Panc1 (cell line): ENCODE measurements around the gene ACTA2. TPM values are rescaled to one million over a fixed set of nuclear protein-coding genes. Genes with fewer than 3 reads are reported as not detected.

Experiments
- ATAC-seq: fragments of 200-7000 bp; cut with Tn5 transposase; 2 replicates; pipeline ENCODE4 v1.9.1; 2020; ENCODE audit warnings: mild to moderate bottlenecking, moderate library complexity
- BruUV-seq: library from RNA; stranded (reverse); fragments of 400-500 nt; replicated peaks from 2 replicates; lab custom pipeline; 2021; lab: Mats Ljungman, UMichigan
- CTCF ChIA-PET: fragments of 300-600 bp; sonication (Branson Sonifier 250); formaldehyde crosslinking; loops from one replicate; lab custom pipeline; 2022; ENCODE audit warnings: antibody characterized with exemption; lab: Charles Lee
- POLR2A ChIA-PET: fragments of 300-600 bp; sonication (Branson Sonifier 250); formaldehyde crosslinking; loops from one replicate; lab custom pipeline; 2022; ENCODE audit warnings: antibody characterized with exemption; lab: Charles Lee
- DNase-seq: peaks from one replicate; pipeline ENCODE4 v3.0.0-alpha.2; 2010; ENCODE audit warnings: low read depth, low spot score
- H3K27ac ChIP-seq: 2 replicates; pipeline ENCODE4 v1.5.1; 2011; ENCODE audit warnings: mild to moderate bottlenecking, low read length, inconsistent platforms
- H3K27me3 ChIP-seq: fragments of 200-500 bp; sonication (Bioruptor generic); 2 replicates; pipeline ENCODE4 v1.6.0; 2014; ENCODE audit warnings: low read length, inconsistent platforms; ENCODE audit not compliant: control insufficient read depth, insufficient read depth
- H3K36me3 ChIP-seq: fragments of 200-500 bp; sonication (Bioruptor generic); 2 replicates; pipeline ENCODE4 v1.5.1; 2014; ENCODE audit warnings: inconsistent platforms, mild to moderate bottlenecking, low read length, moderate library complexity; ENCODE audit not compliant: control insufficient read depth, insufficient read depth
- H3K4me1 ChIP-seq: 2 replicates; pipeline ENCODE4 v1.5.1; 2011; ENCODE audit warnings: inconsistent platforms, mild to moderate bottlenecking, low read length, moderate library complexity; ENCODE audit not compliant: control insufficient read depth, insufficient read depth
- H3K4me3 ChIP-seq, 2 experiments: 2 replicates each; pipeline ENCODE4 v1.5.1; 2011 to 2012; ENCODE audit warnings: low read depth in 2 of 2, low read length in 2 of 2, mild to moderate bottlenecking in 2 of 2, inconsistent platforms in 1 of 2, moderate library complexity in 1 of 2
- H3K9me3 ChIP-seq: fragments of 200-500 bp; sonication (Bioruptor generic); 2 replicates; pipeline ENCODE4 v1.5.1; 2014; ENCODE audit warnings: low read depth, mild to moderate bottlenecking, inconsistent platforms, low read length, moderate library complexity; ENCODE audit not compliant: control insufficient read depth, insufficient read depth
- POLR2AphosphoS5 ChIP-seq: IDR thresholded peaks from 2 replicates; pipeline ENCODE4 v1.6.1; 2012; ENCODE audit warnings: mild to moderate bottlenecking, low read depth, low read length, moderate library complexity
- SIN3A ChIP-seq: IDR thresholded peaks from 2 replicates; pipeline ENCODE4 v1.6.1; 2012; ENCODE audit warnings: low read depth, mild to moderate bottlenecking, low read length, moderate library complexity, borderline replicate concordance; ENCODE audit not compliant: insufficient read depth
- TCF7L2 ChIP-seq: IDR thresholded peaks from 2 replicates; pipeline ENCODE4 v1.6.1; 2011; ENCODE audit warnings: mild to moderate bottlenecking, low read depth, low read length, inconsistent platforms
- in situ Hi-C: cut with HindIII; loops from 2 replicates; pipeline ENCODE4 v1.10.0; 2016; ENCODE audit warnings: low sequenced_read_pairs, low pct_unique_long_range_greater_than_20kb
- intact Hi-C: fragments of 100-400 bp; cut with micrococcal nuclease; formaldehyde crosslinking; loops from one replicate; pipeline ENCODE4 v1.10.0; 2022; ENCODE audit not compliant: unreplicated experiment
- total RNA-seq: library from RNA; stranded (reverse); gene quantifications from one replicate; pipeline ENCODE4 v1.2.1, GENCODE V29; 2021; ENCODE audit not compliant: unreplicated experiment
- TF ChIP-seq, protein P1 (sequence below): fragments of 450-650 bp; IDR thresholded peaks from 2 replicates; pipeline ENCODE4 v1.5.1; 2017; ENCODE audit warnings: mild to moderate bottlenecking
- TF ChIP-seq, protein P2 (sequence below), 2 experiments: IDR thresholded peaks; 2 replicates each; pipeline ENCODE4 v1.6.1; 2011 to 2012; ENCODE audit warnings: low read depth in 2 of 2, control low read depth in 1 of 2, low read length in 1 of 2, mild to moderate bottlenecking in 1 of 2, moderate library complexity in 1 of 2; ENCODE audit not compliant: insufficient read depth in 1 of 2

The ACTA2 gene
- total RNA-seq, 1 experiment from 2014 or later = 4.7 TPM

DNA sequence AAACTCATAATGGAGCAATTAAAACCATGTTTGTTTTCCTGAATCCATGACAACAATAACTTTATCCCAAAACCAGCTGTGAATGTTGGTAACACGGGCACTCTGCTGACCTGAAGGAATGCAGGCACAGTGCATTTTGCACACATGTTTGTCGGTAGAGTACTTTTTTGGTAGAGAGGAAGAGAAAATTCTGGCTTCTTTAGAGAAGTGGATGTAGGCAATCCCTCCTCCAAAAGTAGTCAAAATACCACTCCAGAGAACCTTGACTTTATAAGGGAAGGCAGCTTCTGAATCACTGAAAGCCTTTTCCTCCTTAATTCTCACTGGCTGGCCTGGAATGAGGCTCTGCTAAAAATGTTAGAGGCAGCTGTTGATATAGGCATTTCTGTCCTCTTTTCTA is 15.8 kb upstream of the ACTA2 start:
- CTCF ChIA-PET = no interaction called here
- no peaks in the 10 kb centered on the region for H3K4me1 ChIP-seq
- no peak for DNase-seq
- no peak for ATAC-seq
- H3K27ac ChIP-seq = no peak overlapping the region
- no TSS peak for BruUV-seq
- no peak overlapping the region for H3K4me3 ChIP-seq
- TF ChIP-seq POLR2AphosphoS5 (no peak), SIN3A (no peak), TCF7L2 (no peak)
- TF ChIP-seq, protein P1, sequence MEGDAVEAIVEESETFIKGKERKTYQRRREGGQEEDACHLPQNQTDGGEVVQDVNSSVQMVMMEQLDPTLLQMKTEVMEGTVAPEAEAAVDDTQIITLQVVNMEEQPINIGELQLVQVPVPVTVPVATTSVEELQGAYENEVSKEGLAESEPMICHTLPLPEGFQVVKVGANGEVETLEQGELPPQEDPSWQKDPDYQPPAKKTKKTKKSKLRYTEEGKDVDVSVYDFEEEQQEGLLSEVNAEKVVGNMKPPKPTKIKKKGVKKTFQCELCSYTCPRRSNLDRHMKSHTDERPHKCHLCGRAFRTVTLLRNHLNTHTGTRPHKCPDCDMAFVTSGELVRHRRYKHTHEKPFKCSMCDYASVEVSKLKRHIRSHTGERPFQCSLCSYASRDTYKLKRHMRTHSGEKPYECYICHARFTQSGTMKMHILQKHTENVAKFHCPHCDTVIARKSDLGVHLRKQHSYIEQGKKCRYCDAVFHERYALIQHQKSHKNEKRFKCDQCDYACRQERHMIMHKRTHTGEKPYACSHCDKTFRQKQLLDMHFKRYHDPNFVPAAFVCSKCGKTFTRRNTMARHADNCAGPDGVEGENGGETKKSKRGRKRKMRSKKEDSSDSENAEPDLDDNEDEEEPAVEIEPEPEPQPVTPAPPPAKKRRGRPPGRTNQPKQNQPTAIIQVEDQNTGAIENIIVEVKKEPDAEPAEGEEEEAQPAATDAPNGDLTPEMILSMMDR = no peak
- TF ChIP-seq, protein P2, sequence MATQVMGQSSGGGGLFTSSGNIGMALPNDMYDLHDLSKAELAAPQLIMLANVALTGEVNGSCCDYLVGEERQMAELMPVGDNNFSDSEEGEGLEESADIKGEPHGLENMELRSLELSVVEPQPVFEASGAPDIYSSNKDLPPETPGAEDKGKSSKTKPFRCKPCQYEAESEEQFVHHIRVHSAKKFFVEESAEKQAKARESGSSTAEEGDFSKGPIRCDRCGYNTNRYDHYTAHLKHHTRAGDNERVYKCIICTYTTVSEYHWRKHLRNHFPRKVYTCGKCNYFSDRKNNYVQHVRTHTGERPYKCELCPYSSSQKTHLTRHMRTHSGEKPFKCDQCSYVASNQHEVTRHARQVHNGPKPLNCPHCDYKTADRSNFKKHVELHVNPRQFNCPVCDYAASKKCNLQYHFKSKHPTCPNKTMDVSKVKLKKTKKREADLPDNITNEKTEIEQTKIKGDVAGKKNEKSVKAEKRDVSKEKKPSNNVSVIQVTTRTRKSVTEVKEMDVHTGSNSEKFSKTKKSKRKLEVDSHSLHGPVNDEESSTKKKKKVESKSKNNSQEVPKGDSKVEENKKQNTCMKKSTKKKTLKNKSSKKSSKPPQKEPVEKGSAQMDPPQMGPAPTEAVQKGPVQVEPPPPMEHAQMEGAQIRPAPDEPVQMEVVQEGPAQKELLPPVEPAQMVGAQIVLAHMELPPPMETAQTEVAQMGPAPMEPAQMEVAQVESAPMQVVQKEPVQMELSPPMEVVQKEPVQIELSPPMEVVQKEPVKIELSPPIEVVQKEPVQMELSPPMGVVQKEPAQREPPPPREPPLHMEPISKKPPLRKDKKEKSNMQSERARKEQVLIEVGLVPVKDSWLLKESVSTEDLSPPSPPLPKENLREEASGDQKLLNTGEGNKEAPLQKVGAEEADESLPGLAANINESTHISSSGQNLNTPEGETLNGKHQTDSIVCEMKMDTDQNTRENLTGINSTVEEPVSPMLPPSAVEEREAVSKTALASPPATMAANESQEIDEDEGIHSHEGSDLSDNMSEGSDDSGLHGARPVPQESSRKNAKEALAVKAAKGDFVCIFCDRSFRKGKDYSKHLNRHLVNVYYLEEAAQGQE (IDR thresholded peaks at IDR 0.05; ENCODE audit: insufficient read depth in 1 of 2, low read depth in 2 of 2, low read length in 1 of 2) = no peak
- intact Hi-C loops (no loop called here), in situ Hi-C loops (no loop called here)
- H3K36me3 ChIP-seq = no peaks in the 10 kb centered on the region
- POLR2A ChIA-PET = no interaction called here
- H3K9me3 ChIP-seq = no peaks in the 10 kb centered on the region
- no peaks in the 10 kb centered on the region; the same call in 1 of the 2 replicates for H3K27me3 ChIP-seq

DNA sequence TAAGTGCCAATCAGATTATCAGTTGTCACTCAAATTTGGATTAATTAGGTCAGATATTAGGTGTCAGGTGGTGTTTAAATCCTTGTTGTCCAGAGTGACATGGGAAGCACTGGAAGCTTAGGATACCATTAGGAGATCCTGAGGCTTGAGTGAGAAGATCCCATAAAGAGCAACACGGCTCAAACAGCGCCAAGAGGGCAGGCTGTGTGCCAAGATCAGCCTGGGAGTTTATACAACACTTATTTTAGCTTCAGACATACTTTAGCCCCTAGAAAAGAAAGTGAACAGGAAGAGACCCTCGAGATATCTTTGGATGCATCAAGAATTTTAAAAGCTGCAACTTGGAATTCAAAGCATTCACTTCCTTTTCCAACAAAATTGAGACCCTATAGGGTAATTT is 14.2 kb upstream of the ACTA2 start:
- H3K4me1 ChIP-seq = no peaks in the 10 kb centered on the region
- intact Hi-C loops = no loop called here
- in situ Hi-C loops = no loop called here
- POLR2A ChIA-PET = no interaction called here
- no peaks in the 10 kb centered on the region; the same call in 1 of the 2 replicates for H3K27me3 ChIP-seq
- no peaks in the 10 kb centered on the region for H3K9me3 ChIP-seq
- no peak for ATAC-seq
- no TSS peak for BruUV-seq
- CTCF ChIA-PET = no interaction called here
- H3K36me3 ChIP-seq = no peaks in the 10 kb centered on the region
- no peak overlapping the region for H3K4me3 ChIP-seq
- TF ChIP-seq, protein P2 (IDR thresholded peaks at IDR 0.05; ENCODE audit: insufficient read depth in 1 of 2, low read depth in 2 of 2, low read length in 1 of 2) = no peak
- TF ChIP-seq, protein P1 = no peak
- TF ChIP-seq TCF7L2 = no peak
- TF ChIP-seq POLR2AphosphoS5 = no peak
- no peak for TF ChIP-seq SIN3A
- no peak for DNase-seq
- H3K27ac ChIP-seq = no peak overlapping the region
